Stomach (tissue), 4 donors: ENCODE measurements around the gene CELF2.

Source experiments
- CTCF ChIP-seq, 7 experiments: fragments of 450-650 bp in 4 of 7; fragments of 200-600 bp in 3 of 7; sonication (generic) in 3 of 7; IDR thresholded peaks; one replicate each; pipeline ENCODE4 v1.5.1; 2016 to 2019; ENCODE audit warnings: antibody characterized with exemption in 7 of 7, control low read depth in 2 of 7, mild to moderate bottlenecking in 1 of 7
- EP300 ChIP-seq: sonication (generic); formaldehyde crosslinking; IDR thresholded peaks from one replicate; pipeline ENCODE4 v1.6.1; 2017; ENCODE audit warnings: antibody characterized with exemption
- POLR2A ChIP-seq, 4 donors: fragments of 450-650 bp; IDR thresholded peaks; one replicate each; pipeline ENCODE4 v1.6.1; 2016; ENCODE audit warnings: antibody characterized with exemption in 4 of 4, control low read depth in 2 of 4, mild to moderate bottlenecking in 1 of 4, moderate library complexity in 1 of 4

DNA sequence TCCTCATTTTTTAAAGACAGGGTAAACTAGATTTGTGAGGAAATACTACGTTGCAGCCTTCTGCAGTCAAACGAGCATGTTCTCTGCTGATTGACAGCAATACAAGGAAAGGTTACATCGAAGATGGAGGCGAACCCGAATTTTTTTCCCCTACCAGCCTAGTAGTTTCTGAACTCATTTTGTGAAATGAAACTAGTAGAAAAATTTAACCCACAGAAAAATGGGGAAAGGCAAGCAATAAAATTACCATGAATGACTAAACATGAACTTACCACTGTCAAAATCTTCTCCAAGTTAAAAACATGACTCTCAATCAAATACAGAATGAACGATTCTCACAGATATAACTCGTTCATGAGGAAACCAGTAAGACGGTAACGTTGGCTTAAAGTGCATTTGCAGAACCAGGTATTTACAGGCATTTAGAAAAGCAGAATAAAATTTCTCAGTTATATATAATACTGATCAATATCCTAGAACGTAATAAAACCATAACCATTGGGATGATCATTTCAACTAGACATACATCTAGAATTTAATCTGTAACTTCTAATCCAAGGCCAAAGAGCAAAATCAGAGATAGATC, 73.9 kb downstream of the CELF2 start:
- TF ChIP-seq CTCF (IDR thresholded peaks at IDR 0.05) (no peak), EP300 (no peak), POLR2A (IDR thresholded peaks at IDR 0.05) (no peak)
